ENCODE data around the gene STK32A. TPM values are rescaled to one million over a fixed set of nuclear protein-coding genes. Genes with fewer than 3 reads are reported as not detected.

The STK32A gene
- total RNA-seq, 4 donors from 2014 or later = 0.99 to 9.6 (median 5.4) TPM

GRCh38 chr5:147403651-147404640 lies 169.1 kb downstream of the STK32A start:
- TF ChIP-seq, protein P1, sequence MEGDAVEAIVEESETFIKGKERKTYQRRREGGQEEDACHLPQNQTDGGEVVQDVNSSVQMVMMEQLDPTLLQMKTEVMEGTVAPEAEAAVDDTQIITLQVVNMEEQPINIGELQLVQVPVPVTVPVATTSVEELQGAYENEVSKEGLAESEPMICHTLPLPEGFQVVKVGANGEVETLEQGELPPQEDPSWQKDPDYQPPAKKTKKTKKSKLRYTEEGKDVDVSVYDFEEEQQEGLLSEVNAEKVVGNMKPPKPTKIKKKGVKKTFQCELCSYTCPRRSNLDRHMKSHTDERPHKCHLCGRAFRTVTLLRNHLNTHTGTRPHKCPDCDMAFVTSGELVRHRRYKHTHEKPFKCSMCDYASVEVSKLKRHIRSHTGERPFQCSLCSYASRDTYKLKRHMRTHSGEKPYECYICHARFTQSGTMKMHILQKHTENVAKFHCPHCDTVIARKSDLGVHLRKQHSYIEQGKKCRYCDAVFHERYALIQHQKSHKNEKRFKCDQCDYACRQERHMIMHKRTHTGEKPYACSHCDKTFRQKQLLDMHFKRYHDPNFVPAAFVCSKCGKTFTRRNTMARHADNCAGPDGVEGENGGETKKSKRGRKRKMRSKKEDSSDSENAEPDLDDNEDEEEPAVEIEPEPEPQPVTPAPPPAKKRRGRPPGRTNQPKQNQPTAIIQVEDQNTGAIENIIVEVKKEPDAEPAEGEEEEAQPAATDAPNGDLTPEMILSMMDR (IDR thresholded peaks at IDR 0.05) = no peak
- TF ChIP-seq POLR2A (IDR thresholded peaks at IDR 0.05) = no peak
- intact Hi-C loops (cut with DNase I; ENCODE audit: low total_unique reads) = no loop called here
- peak; percentile 78 to 91 for DNase-seq (ENCODE audit: low spot score in 2 of 2)
- WGBS, 2 donors = 48 to 60% methylated on average over 15 of the region's 15 CpGs
- no peak overlapping the region for H3K4me3 ChIP-seq (ENCODE audit: low read depth, poor library complexity, severe bottlenecking)

DNA sequence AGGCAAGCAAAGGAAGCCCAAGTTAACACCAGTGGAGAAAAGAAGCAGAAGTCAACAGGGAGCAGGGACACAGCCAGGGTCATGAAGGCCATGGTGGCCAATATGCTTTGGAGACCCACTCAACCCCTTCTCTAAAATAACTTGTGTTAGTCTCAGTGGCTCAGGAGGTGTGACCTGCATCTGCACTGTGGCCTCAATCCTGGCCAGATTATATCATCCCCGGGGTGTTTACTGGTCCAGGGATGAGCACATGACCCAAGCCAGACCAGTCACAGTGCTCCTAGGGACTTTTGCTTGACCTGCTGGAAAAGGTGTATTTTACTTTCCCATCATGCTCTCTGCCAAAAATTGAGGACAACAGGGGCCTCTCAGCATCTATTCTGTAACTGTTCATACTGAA lies 169.9 kb downstream of the STK32A start:
- intact Hi-C loops (cut with DNase I; ENCODE audit: low total_unique reads) = no loop called here
- 80 to 89% methylated on average over 1 of the region's 1 CpG for whole genome bisulfite sequencing, 2 donors
- TF ChIP-seq POLR2A (IDR thresholded peaks at IDR 0.05) = no peak
- TF ChIP-seq, protein P1 (IDR thresholded peaks at IDR 0.05) = no peak
- no peak overlapping the region for H3K4me3 ChIP-seq (ENCODE audit: low read depth, poor library complexity, severe bottlenecking)
- DNase-seq (ENCODE audit: low spot score in 2 of 2) = no peak

DNA sequence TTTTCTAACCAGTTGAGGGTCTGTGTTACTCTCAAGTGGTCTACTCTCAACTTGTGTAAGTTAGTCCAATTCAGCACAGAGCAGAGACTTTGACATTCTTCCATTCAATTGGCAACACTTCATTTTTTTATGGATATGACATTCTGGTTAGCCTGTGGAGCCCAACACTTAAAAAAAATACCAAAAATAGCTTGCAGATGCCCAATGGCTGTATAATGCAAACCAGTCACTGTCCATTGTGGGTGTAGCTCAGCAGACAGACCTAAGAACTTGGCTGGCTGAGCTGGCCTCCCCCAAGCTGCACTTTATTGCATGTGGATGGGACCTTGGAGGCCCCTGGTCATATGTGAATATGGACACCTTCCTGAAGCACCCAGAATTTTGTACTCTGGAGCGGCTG lies 171.8 kb downstream of the STK32A start:
- H3K4me3 ChIP-seq (ENCODE audit: low read depth, poor library complexity, severe bottlenecking) = no peak overlapping the region

GRCh38 chr5:147407094-147407681 lies 172.4 kb downstream of the STK32A start:
- WGBS, 2 donors = 74 to 75% methylated on average over 8 of the region's 8 CpGs
- TF ChIP-seq POLR2A (IDR thresholded peaks at IDR 0.05) = no peak
- TF ChIP-seq, protein P1 (IDR thresholded peaks at IDR 0.05) = no peak
- DNase-seq (ENCODE audit: low spot score in 2 of 2) = no peak
- H3K4me3 ChIP-seq (ENCODE audit: low read depth, poor library complexity, severe bottlenecking) = no peak overlapping the region
- intact Hi-C loops (cut with DNase I; ENCODE audit: low total_unique reads) = no loop called here

More for the DNA sequence above, 171.8 kb downstream of the STK32A start:
- TF ChIP-seq POLR2A (IDR thresholded peaks at IDR 0.05) = no peak
- TF ChIP-seq, protein P1 (IDR thresholded peaks at IDR 0.05) = no peak
- 71 to 100% methylated on average over 1 of the region's 1 CpG for WGBS, 2 donors
- intact Hi-C loops (cut with DNase I; ENCODE audit: low total_unique reads) = no loop called here
- DNase-seq (ENCODE audit: low spot score in 2 of 2) = no peak

DNA sequence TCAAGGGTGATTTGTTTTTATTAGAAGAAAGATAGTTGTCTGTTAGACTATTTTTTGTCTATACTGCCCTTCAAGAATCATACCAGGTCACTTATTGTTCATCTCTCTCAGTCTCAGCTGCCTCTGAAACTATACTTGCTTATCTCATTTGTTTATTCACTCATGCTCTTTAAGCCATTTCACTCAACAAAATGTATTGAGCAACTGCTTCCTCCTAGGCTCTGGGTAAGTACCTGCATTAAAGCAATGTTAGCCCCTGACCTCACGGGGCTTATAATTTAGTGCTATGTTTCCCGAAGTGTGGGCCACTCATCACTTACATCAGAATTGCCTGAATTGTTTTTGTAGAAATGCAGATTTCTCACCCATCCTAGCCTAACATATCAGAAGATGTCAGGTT lies 174.2 kb downstream of the STK32A start:
- no peak for DNase-seq (ENCODE audit: low spot score in 2 of 2)
- WGBS, 2 donors = 94 to 100% methylated on average over 2 of the region's 2 CpGs
- no peak for TF ChIP-seq POLR2A (IDR thresholded peaks at IDR 0.05)
- TF ChIP-seq, protein P1 (IDR thresholded peaks at IDR 0.05) = no peak
- intact Hi-C loops (cut with DNase I; ENCODE audit: low total_unique reads) = no loop called here
- no peak overlapping the region for H3K4me3 ChIP-seq (ENCODE audit: low read depth, poor library complexity, severe bottlenecking)
